ENCODE data around the gene XYLT2.

- TF ChIP-seq EZH2 (IDR thresholded peaks at IDR 0.05) (no peak), CTCF (IDR thresholded peaks at IDR 0.05) (no peak), EZH2phosphoT487 (IDR thresholded peaks at IDR 0.05) (no peak)
These were observed 33.6 kb upstream of the XYLT2 start for GRCh38 chr17:50312308-50312707.
